Panc1 (cell line): ENCODE data around the gene VAT1. TPM values are rescaled to one million over a fixed set of nuclear protein-coding genes. Genes with fewer than 3 reads are reported as not detected.
"Not testable (repeated sequence)": the region's sequence is repeated elsewhere in the genome, so short reads cannot be mapped to it uniquely, and the experiment has no call there.

Experiments used
- ATAC-seq: fragments of 200-7000 bp; cut with Tn5 transposase; 2 replicates; pipeline ENCODE4 v1.9.1; 2020; ENCODE audit warnings: mild to moderate bottlenecking, moderate library complexity
- BruUV-seq: library from RNA; stranded (reverse); fragments of 400-500 nt; replicated peaks from 2 replicates; lab custom pipeline; 2021; lab: Mats Ljungman, UMichigan
- CTCF ChIA-PET: fragments of 300-600 bp; sonication (Branson Sonifier 250); formaldehyde crosslinking; loops from one replicate; lab custom pipeline; 2022; ENCODE audit warnings: antibody characterized with exemption; lab: Charles Lee
- POLR2A ChIA-PET: fragments of 300-600 bp; sonication (Branson Sonifier 250); formaldehyde crosslinking; loops from one replicate; lab custom pipeline; 2022; ENCODE audit warnings: antibody characterized with exemption; lab: Charles Lee
- DNase-seq: peaks from one replicate; pipeline ENCODE4 v3.0.0-alpha.2; 2010; ENCODE audit warnings: low read depth, low spot score
- H3K27ac ChIP-seq: 2 replicates; pipeline ENCODE4 v1.5.1; 2011; ENCODE audit warnings: mild to moderate bottlenecking, low read length, inconsistent platforms
- H3K27me3 ChIP-seq: fragments of 200-500 bp; sonication (Bioruptor generic); 2 replicates; pipeline ENCODE4 v1.6.0; 2014; ENCODE audit warnings: low read length, inconsistent platforms; ENCODE audit not compliant: control insufficient read depth, insufficient read depth
- H3K36me3 ChIP-seq: fragments of 200-500 bp; sonication (Bioruptor generic); 2 replicates; pipeline ENCODE4 v1.5.1; 2014; ENCODE audit warnings: inconsistent platforms, mild to moderate bottlenecking, low read length, moderate library complexity; ENCODE audit not compliant: control insufficient read depth, insufficient read depth
- H3K4me1 ChIP-seq: 2 replicates; pipeline ENCODE4 v1.5.1; 2011; ENCODE audit warnings: inconsistent platforms, mild to moderate bottlenecking, low read length, moderate library complexity; ENCODE audit not compliant: control insufficient read depth, insufficient read depth
- H3K4me3 ChIP-seq, 2 experiments: 2 replicates each; pipeline ENCODE4 v1.5.1; 2011 to 2012; ENCODE audit warnings: low read depth in 2 of 2, low read length in 2 of 2, mild to moderate bottlenecking in 2 of 2, inconsistent platforms in 1 of 2, moderate library complexity in 1 of 2
- H3K9me3 ChIP-seq: fragments of 200-500 bp; sonication (Bioruptor generic); 2 replicates; pipeline ENCODE4 v1.5.1; 2014; ENCODE audit warnings: low read depth, mild to moderate bottlenecking, inconsistent platforms, low read length, moderate library complexity; ENCODE audit not compliant: control insufficient read depth, insufficient read depth
- CTCF ChIP-seq: fragments of 450-650 bp; IDR thresholded peaks from 2 replicates; pipeline ENCODE4 v1.5.1; 2017; ENCODE audit warnings: mild to moderate bottlenecking
- POLR2AphosphoS5 ChIP-seq: IDR thresholded peaks from 2 replicates; pipeline ENCODE4 v1.6.1; 2012; ENCODE audit warnings: mild to moderate bottlenecking, low read depth, low read length, moderate library complexity
- REST ChIP-seq, 2 experiments: IDR thresholded peaks; 2 replicates each; pipeline ENCODE4 v1.6.1; 2011 to 2012; ENCODE audit warnings: low read depth in 2 of 2, control low read depth in 1 of 2, low read length in 1 of 2, mild to moderate bottlenecking in 1 of 2, moderate library complexity in 1 of 2; ENCODE audit not compliant: insufficient read depth in 1 of 2
- SIN3A ChIP-seq: IDR thresholded peaks from 2 replicates; pipeline ENCODE4 v1.6.1; 2012; ENCODE audit warnings: low read depth, mild to moderate bottlenecking, low read length, moderate library complexity, borderline replicate concordance; ENCODE audit not compliant: insufficient read depth
- TCF7L2 ChIP-seq: IDR thresholded peaks from 2 replicates; pipeline ENCODE4 v1.6.1; 2011; ENCODE audit warnings: mild to moderate bottlenecking, low read depth, low read length, inconsistent platforms
- in situ Hi-C: cut with HindIII; loops from 2 replicates; pipeline ENCODE4 v1.10.0; 2016; ENCODE audit warnings: low sequenced_read_pairs, low pct_unique_long_range_greater_than_20kb
- intact Hi-C: fragments of 100-400 bp; cut with micrococcal nuclease; formaldehyde crosslinking; loops from one replicate; pipeline ENCODE4 v1.10.0; 2022; ENCODE audit not compliant: unreplicated experiment
- total RNA-seq: library from RNA; stranded (reverse); gene quantifications from one replicate; pipeline ENCODE4 v1.2.1, GENCODE V29; 2021; ENCODE audit not compliant: unreplicated experiment

VAT1 gene
- total RNA-seq, 1 experiment from 2014 or later, result 169 TPM

DNA sequence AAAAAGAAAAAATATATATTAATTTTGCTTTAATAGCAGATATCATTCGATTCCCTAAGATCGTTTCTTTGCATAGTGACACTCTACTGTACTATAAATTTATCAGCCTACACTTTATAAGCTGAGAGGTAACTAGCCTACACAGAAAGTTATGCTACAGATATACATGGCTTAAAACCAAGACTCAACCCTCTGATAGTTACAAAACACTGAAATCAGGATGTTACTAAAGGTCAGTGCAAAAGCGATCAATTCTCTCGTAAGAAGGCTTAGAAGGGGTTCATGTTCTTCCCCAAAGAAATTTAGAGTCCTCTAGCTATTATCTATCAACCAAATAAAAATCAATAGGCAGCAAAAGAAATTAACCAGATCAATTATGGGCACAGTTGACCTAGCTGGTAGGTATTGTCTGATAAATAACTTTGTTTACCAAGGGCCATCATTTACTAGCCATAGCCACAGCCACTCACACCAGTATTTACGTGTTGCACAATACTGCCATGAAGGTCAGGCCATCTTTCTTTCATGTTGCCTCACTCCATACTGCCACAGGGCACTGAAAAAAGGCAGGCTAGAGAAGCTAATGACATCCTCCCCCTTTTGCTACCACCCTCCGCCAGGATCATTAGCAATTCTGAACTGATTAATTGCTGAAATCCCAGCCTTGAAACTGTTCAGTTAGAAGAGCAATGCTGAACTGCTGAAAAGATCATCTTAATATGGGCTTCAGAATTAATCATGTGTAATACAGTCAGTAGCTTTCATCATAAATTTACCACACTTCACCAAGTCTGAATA, 46.6 kb upstream of the VAT1 start:
- no peak for TF ChIP-seq CTCF
- in situ Hi-C loops (no loop called here), intact Hi-C loops (no loop called here)
- ChIA-PET CTCF (no interaction called here), POLR2A (interaction anchor here (0.6 kb wide), 1 partner anchor 45 kb away, joined by 8 read pairs; no protein-coding TSS in a partner anchor)
- Histone ChIP-seq H3K4me3 (no peak overlapping the region), H3K36me3 (no peaks in the 10 kb centered on the region; the same call in 1 of the 2 replicates), H3K9me3 (no peaks in the 10 kb centered on the region), H3K27ac (no peak overlapping the region), H3K4me1 (no peaks in the 10 kb centered on the region), H3K27me3 (no peaks in the 10 kb centered on the region)
- no peak for DNase-seq
- BruUV-seq, result no TSS peak
- no peak for ATAC-seq

DNA sequence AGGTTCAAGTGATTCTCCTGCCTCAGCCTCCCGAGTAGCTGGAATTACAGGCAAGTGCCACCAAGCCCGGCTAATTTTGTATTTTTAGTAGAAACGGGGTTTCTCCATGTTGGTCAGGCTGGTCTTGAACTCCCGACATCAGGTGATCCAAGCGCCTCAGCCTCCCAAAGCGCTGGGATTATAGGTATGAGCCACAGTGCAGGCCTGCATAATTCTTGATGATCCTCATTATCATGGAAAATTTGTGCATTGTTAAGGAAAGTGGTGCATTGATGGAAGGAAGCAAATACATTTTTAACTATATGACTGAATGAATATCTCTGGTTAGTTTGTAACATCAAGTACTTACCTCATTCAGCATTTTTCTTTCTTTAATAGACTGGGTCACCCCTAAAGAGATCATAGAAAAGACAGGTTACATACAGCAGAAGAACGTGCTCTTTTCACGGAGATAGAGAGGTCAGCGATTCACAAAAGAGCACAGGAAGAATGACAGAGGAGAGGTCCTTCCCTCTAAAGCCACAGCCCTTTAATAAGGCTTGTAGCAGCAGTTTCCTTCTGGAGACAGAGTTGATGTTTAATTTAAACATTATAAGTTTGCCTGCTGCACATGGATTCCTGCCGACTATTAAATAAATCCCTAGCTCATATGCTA, 40.9 kb upstream of the VAT1 start:
- in situ Hi-C loops (no loop called here), intact Hi-C loops (no loop called here)
- Histone ChIP-seq H3K27ac (no peak overlapping the region), H3K27me3 (no peaks in the 10 kb centered on the region), H3K9me3 (no peaks in the 10 kb centered on the region), H3K36me3 (no peaks in the 10 kb centered on the region; the same call in 1 of the 2 replicates), H3K4me1 (no peaks in the 10 kb centered on the region), H3K4me3 (no peak overlapping the region)
- no peak for ATAC-seq
- ChIA-PET POLR2A (no interaction called here), CTCF (no interaction called here)
- no peak for TF ChIP-seq TCF7L2
- BruUV-seq, result no TSS peak
- no peak for DNase-seq

DNA sequence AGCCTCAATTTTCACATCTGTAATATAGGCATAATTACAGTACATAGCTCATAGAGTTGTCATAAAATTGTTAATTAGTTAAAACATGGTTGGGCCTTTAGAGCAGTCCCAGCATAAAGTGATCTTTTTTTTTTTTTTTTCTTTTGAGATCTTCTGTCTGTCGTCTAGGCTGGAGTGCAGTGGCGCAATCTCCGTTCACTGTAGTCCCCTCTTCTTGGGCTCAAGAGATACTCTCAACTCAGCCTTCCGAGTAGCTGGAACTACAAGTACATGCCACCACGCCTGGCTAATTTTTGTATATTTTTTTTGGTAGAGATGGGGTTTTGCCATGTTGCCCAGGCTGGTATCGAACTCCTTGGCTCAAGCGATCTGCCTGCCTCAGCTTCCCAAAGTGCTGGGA, 33.9 kb upstream of the VAT1 start:
- no peak for TF ChIP-seq REST (IDR thresholded peaks at IDR 0.05; ENCODE audit: insufficient read depth in 1 of 2, low read depth in 2 of 2, low read length in 1 of 2)
- TF ChIP-seq SIN3A, result no peak
- no peak for TF ChIP-seq POLR2AphosphoS5
- TF ChIP-seq CTCF, result no peak
- no peak for TF ChIP-seq TCF7L2
- POLR2A ChIA-PET, result interaction anchor here (0.7 kb wide), 1 partner anchor 24 kb away, joined by 7 read pairs; no protein-coding TSS in a partner anchor

GRCh38 chr17:43053008-43053407, 30.8 kb upstream of the VAT1 start:
- CTCF ChIA-PET, ATAC-seq, H3K9me3 ChIP-seq, H3K4me3 ChIP-seq, H3K27me3 ChIP-seq, H3K36me3 ChIP-seq, POLR2A ChIA-PET, DNase-seq, BruUV-seq, H3K27ac ChIP-seq, in situ Hi-C loops, intact Hi-C loops, H3K4me1 ChIP-seq: not testable (repeated sequence)

More for the DNA sequence above, 33.9 kb upstream of the VAT1 start:
- no peak for DNase-seq
- in situ Hi-C loops, result no loop called here
- no peak overlapping the region for H3K4me3 ChIP-seq
- CTCF ChIA-PET, result no interaction called here
- H3K36me3 ChIP-seq, result peaks cover 1% of the 10 kb centered on the region; the same call in 1 of the 2 replicates
- no TSS peak for BruUV-seq
- no peaks in the 10 kb centered on the region for H3K4me1 ChIP-seq
- intact Hi-C loops, result no loop called here
- no peaks in the 10 kb centered on the region for H3K9me3 ChIP-seq
- ATAC-seq, result no peak
- H3K27ac ChIP-seq, result no peak overlapping the region
- no peaks in the 10 kb centered on the region for H3K27me3 ChIP-seq
